ENCODE results near the gene FCRL6.

FCRL6 gene

GRCh38 chr1:159845751-159846629, 43.8 kb downstream of the FCRL6 start:
- no peaks in the 10 kb centered on the region; the same call in 1 of the 2 replicates for H3K27me3 ChIP-seq (replicated peaks; ENCODE audit: control insufficient read depth, insufficient read depth, low read length)
- no peak for TF ChIP-seq CTCF (IDR thresholded peaks at IDR 0.05; ENCODE audit: insufficient read depth, low read length, poor library complexity, severe bottlenecking)
- no peak for DNase-seq (ENCODE audit: extremely low read depth, insufficient read length)
- no peak overlapping the region for H3K4me3 ChIP-seq (replicated peaks; ENCODE audit: low read depth, low read length)
- no peaks in the 10 kb centered on the region for H3K36me3 ChIP-seq (ENCODE audit: control insufficient read depth, insufficient read depth, low read length)

- no peak overlapping the region for H3K4me3 ChIP-seq (replicated peaks; ENCODE audit: low read depth, low read length)
- no peak for TF ChIP-seq CTCF (IDR thresholded peaks at IDR 0.05; ENCODE audit: insufficient read depth, low read length, poor library complexity, severe bottlenecking)
- H3K36me3 ChIP-seq (ENCODE audit: control insufficient read depth, insufficient read depth, low read length) = no peaks in the 10 kb centered on the region
- no peaks in the 10 kb centered on the region; the same call in 1 of the 2 replicates for H3K27me3 ChIP-seq (replicated peaks; ENCODE audit: control insufficient read depth, insufficient read depth, low read length)
- no peak for DNase-seq (ENCODE audit: extremely low read depth, insufficient read length)
Observed at GRCh38 chr1:159847231-159847630, 45.1 kb downstream of the FCRL6 start.

GRCh38 chr1:159848326-159848725, 46.2 kb downstream of the FCRL6 start:
- no peak for TF ChIP-seq CTCF (IDR thresholded peaks at IDR 0.05; ENCODE audit: insufficient read depth, low read length, poor library complexity, severe bottlenecking)
- DNase-seq (ENCODE audit: extremely low read depth, insufficient read length) = no peak
- H3K36me3 ChIP-seq (ENCODE audit: control insufficient read depth, insufficient read depth, low read length) = no peaks in the 10 kb centered on the region

GRCh38 chr1:159849626-159850366, 47.6 kb downstream of the FCRL6 start:
- TF ChIP-seq CTCF (IDR thresholded peaks at IDR 0.05; ENCODE audit: insufficient read depth, low read length, poor library complexity, severe bottlenecking) = no peak
- no peak overlapping the region for H3K4me3 ChIP-seq (replicated peaks; ENCODE audit: low read depth, low read length)
- no peak for DNase-seq (ENCODE audit: extremely low read depth, insufficient read length)
- no peaks in the 10 kb centered on the region for H3K36me3 ChIP-seq (ENCODE audit: control insufficient read depth, insufficient read depth, low read length)
- H3K27me3 ChIP-seq (replicated peaks; ENCODE audit: control insufficient read depth, insufficient read depth, low read length) = no peaks in the 10 kb centered on the region; the same call in 1 of the 2 replicates

More at GRCh38 chr1:159848326-159848725, 46.2 kb downstream of the FCRL6 start:
- Histone ChIP-seq H3K4me3 (replicated peaks; ENCODE audit: low read depth, low read length) (no peak overlapping the region), H3K27me3 (replicated peaks; ENCODE audit: control insufficient read depth, insufficient read depth, low read length) (no peaks in the 10 kb centered on the region; the same call in 1 of the 2 replicates)

GRCh38 chr1:159851407-159851806, 49.2 kb downstream of the FCRL6 start:
- Histone ChIP-seq H3K36me3 (ENCODE audit: control insufficient read depth, insufficient read depth, low read length) (no peaks in the 10 kb centered on the region), H3K27me3 (replicated peaks; ENCODE audit: control insufficient read depth, insufficient read depth, low read length) (no peaks in the 10 kb centered on the region; the same call in 1 of the 2 replicates), H3K4me3 (replicated peaks; ENCODE audit: low read depth, low read length) (no peak overlapping the region)
- no peak for DNase-seq (ENCODE audit: extremely low read depth, insufficient read length)
- peak; percentile 32 for TF ChIP-seq CTCF (IDR thresholded peaks at IDR 0.05; ENCODE audit: insufficient read depth, low read length, poor library complexity, severe bottlenecking)

All from GM06990 (cell line).